GM19452 (cell line): Measurements from ENCODE around the gene PPP1R13L.
"Not testable (repeated sequence)": the region's sequence is repeated elsewhere in the genome, so short reads cannot be mapped to it uniquely, and the experiment has no call there.

Experiments
- ATAC-seq: cut with Tn5 transposase; IDR thresholded peaks from one replicate; pipeline ENCODE4 v1.9.1; 2021; ENCODE audit not compliant: unreplicated experiment

The PPP1R13L gene

GRCh38 chr19:45408121-45408520 is 3.3 kb upstream of the PPP1R13L start:
- ATAC-seq: no peak

GRCh38 chr19:45407585-45407984 is 2.7 kb upstream of the PPP1R13L start:
- not testable (repeated sequence) for ATAC-seq

- no peak for ATAC-seq
Measured at GRCh38 chr19:45407091-45407375, 2.2 kb upstream of the PPP1R13L start.

DNA sequence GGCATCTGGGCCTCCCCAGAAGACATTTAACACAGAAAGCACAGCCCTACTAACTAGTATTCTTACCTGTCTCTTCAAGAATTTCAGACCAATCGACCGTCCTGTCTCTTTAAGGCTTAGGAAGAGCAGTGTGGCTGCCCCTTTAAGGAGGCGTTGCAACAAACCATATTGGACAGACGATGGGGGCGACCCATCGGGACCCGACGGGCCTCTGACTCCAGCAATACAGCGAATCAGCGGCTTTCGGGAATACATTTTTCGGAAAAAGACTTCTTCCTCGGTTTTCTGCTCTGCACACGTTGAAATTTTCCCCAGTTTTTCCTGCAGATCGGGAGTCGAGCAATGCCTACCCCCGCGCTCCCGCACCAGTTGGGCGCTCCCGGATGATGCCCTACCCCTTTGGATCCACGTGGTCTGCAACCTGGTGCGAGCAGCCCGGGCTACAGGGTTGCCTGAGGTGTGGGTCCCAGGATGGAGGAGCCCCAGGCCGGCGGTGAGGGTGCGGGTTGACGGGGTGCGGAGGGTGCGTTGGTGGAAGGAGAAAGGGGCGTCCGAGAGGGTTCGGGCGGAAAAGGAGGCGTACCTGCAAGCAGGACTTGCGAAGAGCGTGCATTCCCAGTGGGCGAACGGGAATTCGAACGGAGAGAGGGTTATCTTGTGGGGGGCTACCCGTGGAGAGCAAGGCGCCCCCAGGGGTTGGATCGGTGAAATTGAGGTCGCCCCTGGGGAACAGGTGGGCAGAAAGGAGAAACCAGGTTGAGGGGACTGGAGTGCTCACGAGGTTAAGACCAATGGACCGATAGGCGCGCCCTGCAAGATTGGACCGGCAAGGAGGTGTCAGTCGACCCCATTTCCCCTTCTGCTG is 1.6 kb upstream of the PPP1R13L start, which contains the start of gene POLR1G:
POLR1G (plus strand) TSS at position 419 of the 865 bp plus-strand sequence; CDS start at position 472, 53 bp downstream.
- peak; percentile 76 for ATAC-seq

DNA sequence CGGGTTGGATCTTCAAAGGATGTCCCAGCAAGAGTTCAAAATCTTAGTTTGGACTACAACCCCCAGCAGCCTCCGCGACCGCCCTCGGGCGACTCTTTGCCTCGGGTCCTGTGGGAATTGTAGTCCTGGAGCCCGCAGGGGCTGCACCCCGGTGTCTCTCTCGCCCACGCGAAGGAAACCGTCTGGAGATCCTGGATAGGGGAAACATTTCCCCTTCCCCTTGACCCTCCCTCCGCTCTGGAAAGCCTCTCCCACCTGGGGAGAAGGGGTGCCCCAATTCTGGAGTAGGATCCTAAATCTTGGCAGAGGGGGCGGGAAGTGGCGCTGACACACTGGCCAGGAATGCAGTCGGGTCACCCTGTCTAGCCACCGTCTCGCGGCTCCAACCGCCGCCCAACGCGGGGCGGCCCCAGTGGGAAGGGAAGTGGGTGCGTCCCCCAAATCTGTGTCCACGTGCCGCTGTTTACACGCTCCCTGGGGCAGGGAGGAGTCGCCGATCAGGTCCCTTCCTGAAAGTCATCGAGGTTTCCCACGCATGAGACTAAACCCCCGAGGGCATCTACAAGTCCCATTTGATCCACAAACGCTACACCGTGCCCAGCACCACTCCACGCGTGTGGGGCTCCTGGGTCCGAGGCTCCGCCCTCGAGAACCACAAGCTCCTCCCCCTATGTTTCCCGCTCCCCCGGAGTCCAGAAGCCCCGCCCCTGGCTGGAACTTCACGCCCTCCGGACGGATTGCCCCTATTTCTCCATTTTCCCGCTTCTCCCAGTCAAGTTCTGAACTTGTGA is 761 bp upstream of the PPP1R13L start:
- ATAC-seq: peak; percentile 45

DNA sequence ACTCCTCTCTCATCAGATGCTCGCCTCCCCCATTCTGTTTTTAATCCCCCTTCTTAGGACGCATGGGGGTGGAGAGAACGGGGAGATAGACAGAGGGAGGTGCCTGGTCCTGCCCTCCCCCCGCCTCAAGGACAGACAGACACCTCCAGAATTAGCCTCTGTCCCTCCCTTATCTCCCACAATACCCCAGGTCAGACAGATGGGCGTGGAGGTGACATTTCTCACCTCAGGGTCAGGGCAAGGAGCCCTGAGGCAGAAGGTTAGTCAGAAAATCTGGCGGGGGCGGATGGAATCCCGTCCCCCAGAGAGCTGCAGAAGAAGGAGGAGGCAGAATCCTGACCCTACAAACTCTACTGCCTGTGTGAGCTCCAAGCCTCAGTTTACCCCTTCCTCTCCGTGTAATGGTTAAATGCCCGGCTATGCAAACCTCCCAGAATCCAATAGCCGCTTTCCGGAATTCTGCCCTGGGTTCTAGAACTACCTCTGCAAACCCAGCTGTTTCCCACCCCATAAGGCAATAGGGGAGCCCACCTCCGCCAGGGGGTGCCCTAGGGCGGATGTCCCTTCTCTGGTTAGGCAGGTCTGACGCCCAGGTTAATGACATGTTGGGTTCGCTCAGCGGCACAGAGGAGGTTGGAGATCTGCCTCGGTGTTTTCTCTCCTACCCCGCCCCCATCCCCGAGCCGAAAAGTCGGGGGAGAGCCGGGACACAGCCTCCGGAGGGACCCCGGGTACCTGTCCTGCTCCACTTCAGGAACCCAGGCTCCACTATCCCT is 900 bp downstream of the PPP1R13L start:
- no peak for ATAC-seq

GRCh38 chr19:45403272-45403671 is 1.6 kb downstream of the PPP1R13L start:
- no peak for ATAC-seq

- no peak for ATAC-seq
Measured at GRCh38 chr19:45402298-45403061, 2.4 kb downstream of the PPP1R13L start.

GRCh38 chr19:45401815-45402214 is 3.1 kb downstream of the PPP1R13L start:
- no peak for ATAC-seq

- ATAC-seq: no peak
Measured at GRCh38 chr19:45400192-45400591, 4.7 kb downstream of the PPP1R13L start.

DNA sequence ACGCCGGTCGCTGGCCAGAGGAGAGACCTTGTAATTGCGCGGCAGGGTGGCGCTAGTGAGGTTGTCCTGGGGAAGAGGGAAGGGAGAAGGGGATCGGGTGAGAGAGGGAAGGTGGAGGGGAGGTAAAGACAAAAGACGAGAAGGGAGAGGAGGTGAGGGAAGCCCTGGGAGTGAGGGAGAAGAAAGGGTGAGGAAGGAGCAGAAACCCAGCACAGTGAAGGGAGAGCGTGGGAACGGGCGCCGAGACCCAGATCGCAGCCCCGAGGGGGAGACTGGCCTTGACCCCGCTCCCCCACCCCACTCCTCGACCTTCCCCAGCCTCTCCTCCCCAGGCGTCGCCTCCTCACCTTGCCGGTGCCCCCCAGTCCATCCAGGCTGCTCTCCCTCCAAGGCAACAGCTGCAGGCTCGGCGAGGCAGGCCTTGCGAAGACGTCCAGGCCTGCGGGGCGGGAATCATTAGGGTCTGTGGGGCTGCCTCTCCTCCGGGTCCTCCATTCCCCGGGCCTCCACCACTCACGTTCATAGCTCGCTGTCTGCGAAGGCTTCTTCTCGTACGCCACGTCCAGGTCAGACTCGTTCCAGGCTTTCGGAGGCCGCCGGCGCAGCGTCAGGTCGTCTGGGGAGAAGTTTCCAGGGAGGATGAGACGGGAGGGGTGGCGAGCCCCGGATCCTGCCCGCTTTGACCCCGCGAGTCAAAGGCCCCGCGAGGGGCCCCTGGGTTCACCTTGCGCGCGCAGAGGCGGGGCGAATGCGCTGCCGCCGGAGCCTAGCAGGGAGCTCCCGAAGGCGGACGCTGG is 8.8 kb downstream of the PPP1R13L start:
- ATAC-seq: no peak

GRCh38 chr19:45391871-45392665 is 12.8 kb downstream of the PPP1R13L start:
- ATAC-seq: no peak

DNA sequence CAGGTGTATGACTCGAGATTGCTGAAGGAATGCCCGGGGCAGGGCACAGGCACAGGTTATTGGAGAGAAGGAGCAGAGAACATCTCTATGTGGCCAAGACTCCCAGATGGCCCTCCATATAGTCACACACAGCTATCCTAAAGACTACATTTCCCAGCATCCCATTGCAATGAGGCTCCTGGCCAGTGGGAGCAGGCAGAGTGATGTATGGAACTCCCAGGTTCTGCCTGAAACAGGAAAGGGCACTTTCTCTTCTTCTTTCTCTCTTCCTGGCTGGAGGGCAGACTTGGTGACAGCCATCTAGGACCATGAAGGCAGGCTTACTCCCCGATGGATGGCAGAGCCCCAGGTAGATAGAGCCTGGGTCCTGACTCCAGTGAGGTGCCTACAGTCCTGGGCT is 13.5 kb downstream of the PPP1R13L start:
- no peak for ATAC-seq

- ATAC-seq: no peak
Measured at GRCh38 chr19:45385392-45386221, 19.3 kb downstream of the PPP1R13L start.

DNA sequence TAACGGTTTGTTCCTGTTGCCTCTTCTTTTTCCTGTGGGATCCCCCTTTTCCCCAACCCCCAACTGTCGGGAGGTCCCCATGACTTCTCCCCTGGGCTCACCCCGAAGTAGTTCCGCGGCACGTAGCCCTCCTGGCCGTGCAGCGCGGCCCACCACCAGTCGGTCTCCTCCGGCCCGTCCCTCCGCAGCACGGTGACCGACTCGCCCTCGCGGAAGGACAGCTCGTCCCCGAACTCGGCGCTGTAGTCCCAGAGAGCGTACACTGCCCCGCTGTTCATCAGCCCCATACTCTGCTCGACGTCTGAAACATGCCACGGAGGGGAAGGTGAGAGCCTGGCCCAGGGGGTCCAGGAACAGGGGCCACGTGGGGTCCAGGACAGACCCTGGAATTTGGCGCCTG is 22.4 kb downstream of the PPP1R13L start:
- no peak for ATAC-seq

- no peak for ATAC-seq
Measured at GRCh38 chr19:45380107-45380506, 24.8 kb downstream of the PPP1R13L start.

- ATAC-seq: no peak
Measured at GRCh38 chr19:45376045-45376724, 28.7 kb downstream of the PPP1R13L start.
